GM19395 (cell line): ENCODE results near the gene SLC25A25.

Experiments used
- ATAC-seq: cut with Tn5 transposase; IDR thresholded peaks from one replicate; pipeline ENCODE4 v1.9.1; 2021; ENCODE audit warnings: mild to moderate bottlenecking, moderate library complexity; ENCODE audit not compliant: unreplicated experiment

The SLC25A25 gene

GRCh38 chr9:128096616-128097536, 28.8 kb downstream of the SLC25A25 start:
- no peak for ATAC-seq

GRCh38 chr9:128097543-128098296, 29.7 kb downstream of the SLC25A25 start:
- no peak for ATAC-seq

- no peak for ATAC-seq
These were observed 30.5 kb downstream of the SLC25A25 start for GRCh38 chr9:128098297-128099230.

GRCh38 chr9:128099231-128099931, 31.3 kb downstream of the SLC25A25 start:
- ATAC-seq, result no peak

- no peak for ATAC-seq
These were observed 32.0 kb downstream of the SLC25A25 start for GRCh38 chr9:128099932-128100491.

- ATAC-seq, result no peak
These were observed 32.5 kb downstream of the SLC25A25 start for GRCh38 chr9:128100581-128100980.

GRCh38 chr9:128101231-128101661, 33.2 kb downstream of the SLC25A25 start:
- no peak for ATAC-seq

- ATAC-seq, result no peak
These were observed 33.7 kb downstream of the SLC25A25 start for GRCh38 chr9:128101690-128102089.

- no peak for ATAC-seq
These were observed 34.2 kb downstream of the SLC25A25 start for GRCh38 chr9:128102196-128102595.

- no peak for ATAC-seq
These were observed 35.0 kb downstream of the SLC25A25 start for GRCh38 chr9:128102861-128103588.

- ATAC-seq, result no peak
These were observed 35.5 kb downstream of the SLC25A25 start for GRCh38 chr9:128103589-128103962.

- ATAC-seq, result no peak
These were observed 36.2 kb downstream of the SLC25A25 start for GRCh38 chr9:128104171-128104618.

- no peak for ATAC-seq
These were observed 37.6 kb downstream of the SLC25A25 start for GRCh38 chr9:128105538-128106175.

- no peak for ATAC-seq
These were observed 38.3 kb downstream of the SLC25A25 start for GRCh38 chr9:128106181-128106939.

GRCh38 chr9:128106940-128107467, 39.0 kb downstream of the SLC25A25 start:
- ATAC-seq, result no peak

GRCh38 chr9:128107468-128108268, 39.6 kb downstream of the SLC25A25 start:
- no peak for ATAC-seq
